Mucosa of rectum (tissue), 2 donors: ENCODE measurements around the gene WDR81.

Source experiments
- H3K27ac ChIP-seq, 2 donors: one replicate each; pipeline ENCODE4 v1.7.0; 2013; ENCODE audit warnings: inconsistent platforms in 2 of 2, low read depth in 2 of 2, low read length in 2 of 2
- H3K27me3 ChIP-seq, 2 donors: one replicate each; pipeline ENCODE4 v1.7.0; 2013; ENCODE audit warnings: low read length in 2 of 2; ENCODE audit not compliant: control insufficient read depth in 2 of 2, insufficient read depth in 2 of 2
- H3K36me3 ChIP-seq, 2 donors: one replicate each; pipeline ENCODE4 v1.7.0; 2013; ENCODE audit warnings: low read length in 2 of 2; ENCODE audit not compliant: control insufficient read depth in 2 of 2, insufficient read depth in 2 of 2
- H3K4me1 ChIP-seq, 2 donors: one replicate each; pipeline ENCODE4 v1.7.0; 2013; ENCODE audit warnings: low read length in 2 of 2, mild to moderate bottlenecking in 1 of 2; ENCODE audit not compliant: control insufficient read depth in 2 of 2, insufficient read depth in 2 of 2
- H3K4me3 ChIP-seq, 2 donors: one replicate each; pipeline ENCODE4 v1.7.0; 2013; ENCODE audit warnings: low read length in 2 of 2
- H3K9ac ChIP-seq, 2 donors: one replicate each; pipeline ENCODE4 v1.7.0; 2013; ENCODE audit warnings: low read length in 2 of 2, low read depth in 1 of 2, mild to moderate bottlenecking in 1 of 2
- H3K9me3 ChIP-seq, 2 donors: one replicate each; pipeline ENCODE4 v1.7.0; 2013; ENCODE audit warnings: low read length in 2 of 2; ENCODE audit not compliant: control insufficient read depth in 2 of 2
- donor health status: healthy.
- donor health status: Normal muscosa, but diverticular disease.

Gene WDR81

GRCh38 chr17:1779571-1780131 is 55.1 kb downstream of the WDR81 start:
- Histone ChIP-seq H3K27me3 (no peaks in the 10 kb centered on the region), H3K4me1 (peaks cover 18 to 24% of the 10 kb centered on the region in 2 donors), H3K36me3 (peaks cover 15 to 22% of the 10 kb centered on the region in 2 donors), H3K27ac (peak overlapping the region; percentile 75 to 77), H3K9me3 (no peaks in the 10 kb centered on the region), H3K9ac (peak overlapping the region in 1 of 2 donors; percentile 12), H3K4me3 (no peak overlapping the region)

- Histone ChIP-seq H3K4me3 (no peak overlapping the region), H3K27me3 (no peaks in the 10 kb centered on the region), H3K27ac (peak overlapping the region; percentile 91 to 95), H3K9me3 (no peaks in the 10 kb centered on the region), H3K36me3 (peaks cover 9 to 27% of the 10 kb centered on the region in 2 donors), H3K4me1 (peaks cover 21 to 38% of the 10 kb centered on the region in 2 donors), H3K9ac (peak overlapping the region in 1 of 2 donors; percentile 14)
Observed at GRCh38 chr17:1782171-1782567, 57.7 kb downstream of the WDR81 start.

GRCh38 chr17:1783271-1783670 is 58.8 kb downstream of the WDR81 start:
- Histone ChIP-seq H3K9me3 (no peaks in the 10 kb centered on the region), H3K4me3 (no peak overlapping the region), H3K36me3 (peaks cover 7 to 26% of the 10 kb centered on the region in 2 donors), H3K27me3 (no peaks in the 10 kb centered on the region), H3K4me1 (peaks cover 24 to 41% of the 10 kb centered on the region in 2 donors), H3K9ac (peak overlapping the region; percentile 18 to 70), H3K27ac (peak overlapping the region; percentile 91 to 95)

- no peaks in the 10 kb centered on the region for H3K9me3 ChIP-seq
- peaks cover 7 to 22% of the 10 kb centered on the region in 2 donors for H3K36me3 ChIP-seq
- H3K4me3 ChIP-seq = no peak overlapping the region
- H3K4me1 ChIP-seq = peaks cover 24 to 41% of the 10 kb centered on the region in 2 donors
- peak overlapping the region; percentile 18 to 70 for H3K9ac ChIP-seq
- peak overlapping the region; percentile 91 to 95 for H3K27ac ChIP-seq
- H3K27me3 ChIP-seq = no peaks in the 10 kb centered on the region
Observed at GRCh38 chr17:1783834-1784611, 59.5 kb downstream of the WDR81 start.

- Histone ChIP-seq H3K27me3 (no peaks in the 10 kb centered on the region), H3K4me1 (peaks cover 21 to 36% of the 10 kb centered on the region in 2 donors), H3K27ac (peak overlapping the region; percentile 80 to 89), H3K36me3 (peaks cover 7 to 22% of the 10 kb centered on the region in 2 donors), H3K9me3 (no peaks in the 10 kb centered on the region), H3K9ac (no peak overlapping the region), H3K4me3 (no peak overlapping the region)
Observed at GRCh38 chr17:1785930-1786329, 61.4 kb downstream of the WDR81 start.

- H3K4me1 ChIP-seq = peaks cover 21 to 35% of the 10 kb centered on the region in 2 donors
- H3K9ac ChIP-seq = peak overlapping the region in 1 of 2 donors; percentile 38
- H3K27ac ChIP-seq = peak overlapping the region; percentile 80 to 89
- no peaks in the 10 kb centered on the region for H3K9me3 ChIP-seq
- peaks cover 7 to 22% of the 10 kb centered on the region in 2 donors for H3K36me3 ChIP-seq
- no peaks in the 10 kb centered on the region for H3K27me3 ChIP-seq
- no peak overlapping the region for H3K4me3 ChIP-seq
Observed at GRCh38 chr17:1786708-1787107, 62.2 kb downstream of the WDR81 start.

- H3K27me3 ChIP-seq = no peaks in the 10 kb centered on the region
- H3K4me1 ChIP-seq = peaks cover 21 to 31% of the 10 kb centered on the region in 2 donors
- H3K9me3 ChIP-seq = no peaks in the 10 kb centered on the region
- H3K27ac ChIP-seq = peak overlapping the region; percentile 80 to 89
- H3K4me3 ChIP-seq = no peak overlapping the region
- H3K36me3 ChIP-seq = peaks cover 7 to 21% of the 10 kb centered on the region in 2 donors
- H3K9ac ChIP-seq = peak overlapping the region in 1 of 2 donors; percentile 53
Observed at GRCh38 chr17:1787301-1787902, 62.9 kb downstream of the WDR81 start.
